ENCODE measurements around the gene SHFL. TPM values are rescaled to one million over a fixed set of nuclear protein-coding genes. Genes with fewer than 3 reads are reported as not detected.

SHFL gene
- total and polyA plus RNA-seq, 9 donors: 34.0 to 49.5 (median 40.2) TPM

DNA sequence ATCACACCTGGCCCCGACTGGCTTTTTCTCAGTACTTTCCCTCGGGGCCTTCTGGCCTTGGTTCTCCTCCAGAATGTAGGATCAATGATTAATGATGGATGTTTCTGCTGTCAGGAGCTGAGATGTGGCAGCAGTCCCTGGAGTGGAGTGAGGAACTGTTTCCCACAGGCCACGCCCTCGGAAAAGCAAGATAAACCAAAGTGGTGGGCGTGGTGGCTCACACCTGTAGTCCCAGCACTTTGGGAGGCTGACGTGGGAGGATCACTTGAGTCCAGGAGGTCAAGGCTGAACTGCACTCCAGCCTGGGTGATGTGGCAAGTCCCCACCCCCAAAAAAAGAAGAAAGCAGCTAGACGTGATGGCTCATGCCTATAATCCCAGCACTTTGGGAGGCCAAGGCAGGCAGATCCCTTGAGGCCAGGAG is 7.1 kb upstream of the SHFL start:
- no peak for TF ChIP-seq POLR2A (IDR thresholded peaks at IDR 0.05)
- TF ChIP-seq, protein P1, sequence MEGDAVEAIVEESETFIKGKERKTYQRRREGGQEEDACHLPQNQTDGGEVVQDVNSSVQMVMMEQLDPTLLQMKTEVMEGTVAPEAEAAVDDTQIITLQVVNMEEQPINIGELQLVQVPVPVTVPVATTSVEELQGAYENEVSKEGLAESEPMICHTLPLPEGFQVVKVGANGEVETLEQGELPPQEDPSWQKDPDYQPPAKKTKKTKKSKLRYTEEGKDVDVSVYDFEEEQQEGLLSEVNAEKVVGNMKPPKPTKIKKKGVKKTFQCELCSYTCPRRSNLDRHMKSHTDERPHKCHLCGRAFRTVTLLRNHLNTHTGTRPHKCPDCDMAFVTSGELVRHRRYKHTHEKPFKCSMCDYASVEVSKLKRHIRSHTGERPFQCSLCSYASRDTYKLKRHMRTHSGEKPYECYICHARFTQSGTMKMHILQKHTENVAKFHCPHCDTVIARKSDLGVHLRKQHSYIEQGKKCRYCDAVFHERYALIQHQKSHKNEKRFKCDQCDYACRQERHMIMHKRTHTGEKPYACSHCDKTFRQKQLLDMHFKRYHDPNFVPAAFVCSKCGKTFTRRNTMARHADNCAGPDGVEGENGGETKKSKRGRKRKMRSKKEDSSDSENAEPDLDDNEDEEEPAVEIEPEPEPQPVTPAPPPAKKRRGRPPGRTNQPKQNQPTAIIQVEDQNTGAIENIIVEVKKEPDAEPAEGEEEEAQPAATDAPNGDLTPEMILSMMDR (IDR thresholded peaks at IDR 0.05): no peak
- no peak for TF ChIP-seq EP300 (IDR thresholded peaks at IDR 0.05)
- Histone ChIP-seq H3K4me3 (no peak overlapping the region), H3K9me3 (no peaks in the 10 kb centered on the region), H3K27ac (no peak overlapping the region), H3K36me3 (no peaks in the 10 kb centered on the region), H3K27me3 (no peaks in the 10 kb centered on the region), H3K4me1 (ENCODE audit: insufficient read depth) (no peaks in the 10 kb centered on the region)
- intact Hi-C loops (cut with DNase I): no loop called here
- DNase-seq: no peak
- WGBS, 3 donors: 25 to 34% (median 29%) methylated on average over 7 of the region's 7 CpGs

DNA sequence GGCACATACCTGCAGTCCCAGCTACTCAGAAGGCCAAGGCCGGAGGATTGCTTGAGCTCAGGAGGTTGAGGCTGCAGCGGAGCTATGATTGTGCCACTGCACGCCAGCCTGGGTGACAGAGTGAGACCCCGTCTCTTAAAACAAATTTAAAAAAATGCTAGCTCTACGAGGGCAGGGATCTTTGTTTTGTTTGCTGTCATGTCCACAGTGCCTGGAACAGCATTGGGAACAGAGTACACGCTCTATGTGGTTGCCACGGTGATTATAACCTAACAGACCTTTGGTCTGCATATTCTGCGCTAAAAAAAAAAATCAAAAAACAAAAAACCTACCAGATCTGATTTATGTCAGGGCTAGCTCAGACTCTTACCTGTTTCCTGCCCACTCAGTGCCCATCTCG is 2.2 kb upstream of the SHFL start:
- TF ChIP-seq POLR2A (IDR thresholded peaks at IDR 0.05) (no peak), EP300 (IDR thresholded peaks at IDR 0.05) (no peak)
- TF ChIP-seq, protein P1 (IDR thresholded peaks at IDR 0.05): no peak
- no peaks in the 10 kb centered on the region for H3K27me3 ChIP-seq

DNA sequence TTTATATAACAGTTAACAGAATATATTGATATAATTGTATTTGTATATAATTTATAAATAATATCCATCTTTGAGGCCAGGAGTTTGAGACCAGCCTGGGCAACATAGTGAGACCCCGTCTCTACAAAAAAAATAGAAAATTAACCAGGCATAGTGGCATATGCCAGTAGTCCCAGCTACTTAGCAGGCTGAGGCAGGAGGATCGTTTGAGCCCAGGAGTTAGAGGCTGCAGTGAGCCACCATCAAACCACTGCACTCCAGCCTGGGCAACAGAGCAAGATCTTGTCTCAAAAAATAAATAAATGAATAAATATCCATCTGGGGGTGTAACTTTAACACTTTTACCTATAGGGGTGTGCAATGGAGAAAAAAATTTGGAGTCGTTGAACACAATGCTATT is 1.3 kb upstream of the SHFL start:
- TF ChIP-seq, protein P1 (IDR thresholded peaks at IDR 0.05): no peak
- Histone ChIP-seq H3K27ac (no peak overlapping the region), H3K9me3 (no peaks in the 10 kb centered on the region), H3K36me3 (no peaks in the 10 kb centered on the region), H3K4me1 (ENCODE audit: insufficient read depth) (peaks cover 1% of the 10 kb centered on the region), H3K4me3 (no peak overlapping the region), H3K27me3 (no peaks in the 10 kb centered on the region)
- DNase-seq: no peak
- intact Hi-C loops (cut with DNase I): no loop called here
- 44 to 52% (median 52%) methylated on average over 3 of the region's 3 CpGs for WGBS, 3 donors

More for the DNA sequence above, 2.2 kb upstream of the SHFL start:
- no peaks in the 10 kb centered on the region for H3K9me3 ChIP-seq
- no peak overlapping the region for H3K27ac ChIP-seq
- WGBS, 3 donors: 73 to 77% (median 75%) methylated on average over 9 of the region's 9 CpGs
- H3K4me1 ChIP-seq (ENCODE audit: insufficient read depth): peaks cover 1% of the 10 kb centered on the region
- intact Hi-C loops (cut with DNase I): no loop called here
- no peak overlapping the region for H3K4me3 ChIP-seq
- no peaks in the 10 kb centered on the region for H3K36me3 ChIP-seq
- DNase-seq: no peak

DNA sequence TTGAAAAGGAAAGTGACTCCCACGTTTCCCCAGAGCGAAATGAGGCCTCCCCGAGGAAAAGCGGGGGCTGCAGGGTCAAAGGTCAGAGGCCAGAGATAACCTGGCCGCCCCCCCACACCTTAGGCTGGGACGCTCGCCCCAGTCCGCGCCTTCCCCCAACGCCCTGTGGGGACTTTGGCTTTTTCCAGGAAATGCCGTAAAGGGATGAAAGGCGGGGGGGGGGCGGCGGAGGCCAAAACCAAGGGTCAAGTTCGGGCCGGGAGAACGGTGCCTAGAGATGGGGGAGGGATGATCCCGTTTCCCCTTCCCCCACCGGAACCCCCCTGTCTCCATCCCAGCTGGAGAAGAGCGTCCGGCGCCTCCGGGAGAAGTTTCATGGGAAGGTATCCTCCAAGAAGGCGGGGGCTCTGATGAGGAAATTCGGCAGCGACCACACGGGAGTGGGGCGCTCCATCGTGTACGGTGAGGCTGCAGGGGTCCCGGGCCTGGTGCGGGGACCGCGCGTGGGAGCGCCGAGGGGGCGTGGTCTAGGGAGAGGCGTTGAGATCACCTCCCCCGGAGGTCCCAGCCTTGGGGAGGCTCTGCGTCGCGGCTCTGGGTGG is 575 bp downstream of the SHFL start:
- H3K4me1 ChIP-seq (ENCODE audit: insufficient read depth): peaks cover 1% of the 10 kb centered on the region
- intact Hi-C loops (cut with DNase I): no loop called here
- H3K27me3 ChIP-seq: no peaks in the 10 kb centered on the region
- H3K27ac ChIP-seq: peak overlapping the region; percentile 74 to 79
- no peaks in the 10 kb centered on the region for H3K36me3 ChIP-seq
- WGBS, 3 donors: 1 to 4% (median 2%) methylated on average over 24 to 43 of the region's 43 CpGs
- TF ChIP-seq EP300 (IDR thresholded peaks at IDR 0.05) (no peak), POLR2A (IDR thresholded peaks at IDR 0.05) (no peak)
- TF ChIP-seq, protein P1 (IDR thresholded peaks at IDR 0.05): no peak
- H3K9me3 ChIP-seq: no peaks in the 10 kb centered on the region
- peak overlapping the region; percentile 69 for H3K4me3 ChIP-seq
- DNase-seq: peak; percentile 44 to 74 (median 73)
